K562 (cell line): ENCODE results near the gene ARHGAP22. TPM values are rescaled to one million over a fixed set of nuclear protein-coding genes. Genes with fewer than 3 reads are reported as not detected.

Experiments
- ADNP ChIP-seq: fragments of 200-800 bp; sonication (Bioruptor generic); IDR thresholded peaks from 2 replicates; pipeline ENCODE4 v1.6.1; 2016; ENCODE audit warnings: missing genetic modification characterization, missing compliant biosample characterization
- CREB5 ChIP-seq: fragments of 250-450 bp; sonication (Bioruptor Pico); IDR thresholded peaks from 2 replicates; pipeline ENCODE4 v1.5.0; 2020; ENCODE audit warnings: mild to moderate bottlenecking
- FOXJ2 ChIP-seq: fragments of 200-800 bp; sonication (Bioruptor generic); IDR thresholded peaks from 2 replicates; pipeline ENCODE4 v1.6.1; 2016; ENCODE audit warnings: missing genetic modification characterization, missing compliant biosample characterization
- NR2C2 ChIP-seq, 2 experiments: fragments of 200-800 bp in 1 of 2; sonication (Bioruptor generic) in 1 of 2; sonication (generic) in 1 of 2; formaldehyde crosslinking in 1 of 2; IDR thresholded peaks; 2 replicates each; pipeline versions ENCODE4 v1.6.1 to v1.8.0; 2016 to 2022; ENCODE audit warnings: mild to moderate bottlenecking in 1 of 2, missing compliant biosample characterization in 1 of 2, missing genetic modification characterization in 1 of 2, missing genetic modification reagents in 1 of 2
- OTX1 ChIP-seq: fragments of 450-650 bp; formaldehyde crosslinking; IDR thresholded peaks from 2 replicates; pipeline ENCODE4 v1.4.0; 2022; ENCODE audit warnings: mild to moderate bottlenecking
- RFX7 ChIP-seq: fragments of 250-450 bp; sonication (Bioruptor Pico); IDR thresholded peaks from 2 replicates; pipeline ENCODE4 v1.5.1; 2021; ENCODE audit warnings: mild to moderate bottlenecking
- TCF3 ChIP-seq: sonication (generic); formaldehyde crosslinking; IDR thresholded peaks from 2 replicates; pipeline ENCODE4 v1.4.0; 2020; ENCODE audit warnings: mild to moderate bottlenecking, missing genetic modification reagents
- ZBTB7A ChIP-seq: IDR thresholded peaks from 2 replicates; pipeline ENCODE4 v1.6.1; 2011; ENCODE audit warnings: low read depth, mild to moderate bottlenecking, low read length, moderate library complexity, borderline replicate concordance; ENCODE audit not compliant: control insufficient read depth
- ZHX1 ChIP-seq: fragments of 150-350 bp; conservative IDR thresholded peaks from 2 replicates; pipeline ENCODE4 v1.6.1; 2014; ENCODE audit warnings: low read length
- ZNF239 ChIP-seq: fragments of 250-450 bp; sonication (Bioruptor Pico); IDR thresholded peaks from 2 replicates; pipeline ENCODE4 v1.4.0; 2020; ENCODE audit warnings: mild to moderate bottlenecking
- ZNF699 ChIP-seq: fragments of 250-450 bp; sonication (Bioruptor Pico); IDR thresholded peaks from 2 replicates; pipeline ENCODE4 v1.8.0; 2021; ENCODE audit warnings: mild to moderate bottlenecking, moderate library complexity; ENCODE audit not compliant: insufficient replicate concordance
- polyA plus RNA-seq, 8 experiments: library from polyadenylated mRNA; depleted of rRNA in 4 of 8; stranded (reverse) in 5 of 8; unstranded in 3 of 8; fragments of >200 nt; fragmentation: Nextera tagmentation in 2 of 8; fragmentation: Illumina TruSeq in 1 of 8; extraction: Ambion mirVana in 2 of 8; extraction: Trizol in 1 of 8; gene quantifications; 2 replicates each; pipeline versions ENCODE4 v1.2.1 to v1.2.3, GENCODE V29; 2011 to 2014; ENCODE audit warnings: inconsistent platforms in 1 of 8, missing spikeins in 1 of 8
- total RNA-seq, 7 experiments: library from RNA; depleted of rRNA in 6 of 7; stranded (reverse); fragments of >200 nt in 6 of 7; fragmentation: Illumina TruSeq in 2 of 7; extraction: Trizol in 2 of 7; gene quantifications; 2 replicates each; pipeline versions ENCODE4 v1.2.1 to v1.2.3, GENCODE V29; 2011 to 2021; ENCODE audit warnings: low replicate concordance in 1 of 7
- TF ChIP-seq, protein P1 (sequence below): sonication (generic); formaldehyde crosslinking; IDR thresholded peaks from 2 replicates; pipeline ENCODE4 v1.8.1; 2023; ENCODE audit warnings: mild to moderate bottlenecking, missing genetic modification reagents
- TF ChIP-seq, protein P2 (sequence below): fragments of 450-650 bp; formaldehyde crosslinking; IDR thresholded peaks from 2 replicates; pipeline ENCODE4 v1.4.0; 2020; ENCODE audit warnings: mild to moderate bottlenecking
- TF ChIP-seq, protein P3 (sequence below), 2 experiments: fragments of 450-650 bp; IDR thresholded peaks; 2 replicates each; pipeline ENCODE4 v1.6.1; 2018; ENCODE audit warnings: mild to moderate bottlenecking in 2 of 2, low read depth in 1 of 2; ENCODE audit not compliant: partially characterized antibody in 2 of 2

ARHGAP22 gene
- total and polyA plus RNA-seq, 9 of the 15 experiments (the other 6 are each of a cell fraction or from before 2014, with no cell fraction given): 1.3 to 28.1 (median 12.7) TPM

DNA sequence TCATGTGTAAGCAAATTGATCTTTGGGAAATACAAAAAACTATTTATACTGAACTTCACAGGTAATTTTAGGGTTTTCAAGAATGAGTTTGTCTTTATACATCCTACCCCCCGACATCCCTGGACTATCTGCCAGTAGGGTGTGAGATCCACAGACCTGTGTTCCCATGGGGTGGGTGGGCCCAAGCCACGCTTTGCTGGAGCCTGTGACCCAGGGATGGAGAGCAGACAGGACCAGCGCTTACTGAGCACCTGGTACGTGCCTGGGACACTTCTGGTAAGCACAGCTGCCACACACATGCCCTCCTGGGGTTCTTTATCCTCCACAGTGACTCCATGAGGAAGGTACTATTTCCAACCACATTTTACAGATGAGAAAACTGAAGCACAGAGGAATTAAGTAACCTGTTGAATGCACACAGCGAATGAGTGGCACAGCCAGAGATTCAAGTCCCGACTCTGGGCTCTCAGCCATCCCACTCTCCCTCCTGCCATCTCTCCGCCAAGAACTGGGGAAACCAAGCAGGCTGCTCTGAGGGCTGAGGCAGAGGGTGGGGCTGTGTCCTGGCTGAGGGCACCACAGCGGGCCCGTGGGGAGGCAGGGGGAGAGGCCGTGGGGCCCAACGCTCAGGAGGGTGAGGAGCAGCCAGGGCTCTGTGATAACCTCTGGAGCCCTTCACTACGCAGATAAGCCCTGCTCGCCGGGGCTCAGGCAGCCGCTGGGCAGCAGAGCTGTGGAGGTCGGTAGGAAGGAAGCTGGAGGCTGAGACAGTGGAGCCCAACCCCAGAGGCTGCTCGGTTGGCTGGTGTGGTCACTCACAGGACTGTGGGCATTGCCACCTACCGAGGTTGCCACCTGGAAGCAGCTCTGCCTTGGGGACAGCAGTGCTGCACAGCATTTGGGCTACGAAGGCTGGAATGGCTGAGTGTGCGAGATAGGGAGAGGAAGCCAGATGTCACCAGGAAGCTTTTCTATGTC, 124.2 kb downstream of the ARHGAP22 start (continued):
- TF ChIP-seq RFX7 (CRISPR knock-in tag): no peak
- TF ChIP-seq ZNF699 (CRISPR knock-in tag): no peak
- no peak for TF ChIP-seq FOXJ2 (tag)
- TF ChIP-seq TCF3 (CRISPR knock-in tag): peak; percentile 68
- no peak for TF ChIP-seq NR2C2 (CRISPR knock-in tag; IDR thresholded peaks at IDR 0.05)
- peak; percentile 51 for TF ChIP-seq NR2C2 (tag; IDR thresholded peaks at IDR 0.05)
- TF ChIP-seq ZNF239 (CRISPR knock-in tag): 0 out of 2 replicates have a peak, but pooled peaks have one; percentile 21
- no peak for TF ChIP-seq OTX1 (CRISPR knock-in tag)
- TF ChIP-seq, protein P1, sequence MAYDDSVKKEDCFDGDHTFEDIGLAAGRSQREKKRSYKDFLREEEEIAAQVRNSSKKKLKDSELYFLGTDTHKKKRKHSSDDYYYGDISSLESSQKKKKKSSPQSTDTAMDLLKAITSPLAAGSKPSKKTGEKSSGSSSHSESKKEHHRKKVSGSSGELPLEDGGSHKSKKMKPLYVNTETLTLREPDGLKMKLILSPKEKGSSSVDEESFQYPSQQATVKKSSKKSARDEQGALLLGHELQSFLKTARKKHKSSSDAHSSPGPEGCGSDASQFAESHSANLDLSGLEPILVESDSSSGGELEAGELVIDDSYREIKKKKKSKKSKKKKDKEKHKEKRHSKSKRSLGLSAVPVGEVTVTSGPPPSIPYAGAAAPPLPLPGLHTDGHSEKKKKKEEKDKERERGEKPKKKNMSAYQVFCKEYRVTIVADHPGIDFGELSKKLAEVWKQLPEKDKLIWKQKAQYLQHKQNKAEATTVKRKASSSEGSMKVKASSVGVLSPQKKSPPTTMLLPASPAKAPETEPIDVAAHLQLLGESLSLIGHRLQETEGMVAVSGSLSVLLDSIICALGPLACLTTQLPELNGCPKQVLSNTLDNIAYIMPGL (CRISPR knock-in tag): no peak
- TF ChIP-seq, protein P2, sequence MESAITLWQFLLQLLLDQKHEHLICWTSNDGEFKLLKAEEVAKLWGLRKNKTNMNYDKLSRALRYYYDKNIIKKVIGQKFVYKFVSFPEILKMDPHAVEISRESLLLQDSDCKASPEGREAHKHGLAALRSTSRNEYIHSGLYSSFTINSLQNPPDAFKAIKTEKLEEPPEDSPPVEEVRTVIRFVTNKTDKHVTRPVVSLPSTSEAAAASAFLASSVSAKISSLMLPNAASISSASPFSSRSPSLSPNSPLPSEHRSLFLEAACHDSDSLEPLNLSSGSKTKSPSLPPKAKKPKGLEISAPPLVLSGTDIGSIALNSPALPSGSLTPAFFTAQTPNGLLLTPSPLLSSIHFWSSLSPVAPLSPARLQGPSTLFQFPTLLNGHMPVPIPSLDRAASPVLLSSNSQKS: no peak
- no peak; the same call in 1 of the 2 replicates for TF ChIP-seq ZBTB7A
- TF ChIP-seq ZHX1: no peak
- TF ChIP-seq ADNP: no peak
- no peak for TF ChIP-seq CREB5 (CRISPR knock-in tag)
- TF ChIP-seq, protein P3, sequence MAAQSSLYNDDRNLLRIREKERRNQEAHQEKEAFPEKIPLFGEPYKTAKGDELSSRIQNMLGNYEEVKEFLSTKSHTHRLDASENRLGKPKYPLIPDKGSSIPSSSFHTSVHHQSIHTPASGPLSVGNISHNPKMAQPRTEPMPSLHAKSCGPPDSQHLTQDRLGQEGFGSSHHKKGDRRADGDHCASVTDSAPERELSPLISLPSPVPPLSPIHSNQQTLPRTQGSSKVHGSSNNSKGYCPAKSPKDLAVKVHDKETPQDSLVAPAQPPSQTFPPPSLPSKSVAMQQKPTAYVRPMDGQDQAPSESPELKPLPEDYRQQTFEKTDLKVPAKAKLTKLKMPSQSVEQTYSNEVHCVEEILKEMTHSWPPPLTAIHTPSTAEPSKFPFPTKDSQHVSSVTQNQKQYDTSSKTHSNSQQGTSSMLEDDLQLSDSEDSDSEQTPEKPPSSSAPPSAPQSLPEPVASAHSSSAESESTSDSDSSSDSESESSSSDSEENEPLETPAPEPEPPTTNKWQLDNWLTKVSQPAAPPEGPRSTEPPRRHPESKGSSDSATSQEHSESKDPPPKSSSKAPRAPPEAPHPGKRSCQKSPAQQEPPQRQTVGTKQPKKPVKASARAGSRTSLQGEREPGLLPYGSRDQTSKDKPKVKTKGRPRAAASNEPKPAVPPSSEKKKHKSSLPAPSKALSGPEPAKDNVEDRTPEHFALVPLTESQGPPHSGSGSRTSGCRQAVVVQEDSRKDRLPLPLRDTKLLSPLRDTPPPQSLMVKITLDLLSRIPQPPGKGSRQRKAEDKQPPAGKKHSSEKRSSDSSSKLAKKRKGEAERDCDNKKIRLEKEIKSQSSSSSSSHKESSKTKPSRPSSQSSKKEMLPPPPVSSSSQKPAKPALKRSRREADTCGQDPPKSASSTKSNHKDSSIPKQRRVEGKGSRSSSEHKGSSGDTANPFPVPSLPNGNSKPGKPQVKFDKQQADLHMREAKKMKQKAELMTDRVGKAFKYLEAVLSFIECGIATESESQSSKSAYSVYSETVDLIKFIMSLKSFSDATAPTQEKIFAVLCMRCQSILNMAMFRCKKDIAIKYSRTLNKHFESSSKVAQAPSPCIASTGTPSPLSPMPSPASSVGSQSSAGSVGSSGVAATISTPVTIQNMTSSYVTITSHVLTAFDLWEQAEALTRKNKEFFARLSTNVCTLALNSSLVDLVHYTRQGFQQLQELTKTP (IDR thresholded peaks at IDR 0.05; ENCODE audit: low read depth in 1 of 2, partially characterized antibody in 2 of 2): peak in 1 of 2 experiments; percentile 39
